ENCODE data around the gene SLCO4A1.

The SLCO4A1 gene

DNA sequence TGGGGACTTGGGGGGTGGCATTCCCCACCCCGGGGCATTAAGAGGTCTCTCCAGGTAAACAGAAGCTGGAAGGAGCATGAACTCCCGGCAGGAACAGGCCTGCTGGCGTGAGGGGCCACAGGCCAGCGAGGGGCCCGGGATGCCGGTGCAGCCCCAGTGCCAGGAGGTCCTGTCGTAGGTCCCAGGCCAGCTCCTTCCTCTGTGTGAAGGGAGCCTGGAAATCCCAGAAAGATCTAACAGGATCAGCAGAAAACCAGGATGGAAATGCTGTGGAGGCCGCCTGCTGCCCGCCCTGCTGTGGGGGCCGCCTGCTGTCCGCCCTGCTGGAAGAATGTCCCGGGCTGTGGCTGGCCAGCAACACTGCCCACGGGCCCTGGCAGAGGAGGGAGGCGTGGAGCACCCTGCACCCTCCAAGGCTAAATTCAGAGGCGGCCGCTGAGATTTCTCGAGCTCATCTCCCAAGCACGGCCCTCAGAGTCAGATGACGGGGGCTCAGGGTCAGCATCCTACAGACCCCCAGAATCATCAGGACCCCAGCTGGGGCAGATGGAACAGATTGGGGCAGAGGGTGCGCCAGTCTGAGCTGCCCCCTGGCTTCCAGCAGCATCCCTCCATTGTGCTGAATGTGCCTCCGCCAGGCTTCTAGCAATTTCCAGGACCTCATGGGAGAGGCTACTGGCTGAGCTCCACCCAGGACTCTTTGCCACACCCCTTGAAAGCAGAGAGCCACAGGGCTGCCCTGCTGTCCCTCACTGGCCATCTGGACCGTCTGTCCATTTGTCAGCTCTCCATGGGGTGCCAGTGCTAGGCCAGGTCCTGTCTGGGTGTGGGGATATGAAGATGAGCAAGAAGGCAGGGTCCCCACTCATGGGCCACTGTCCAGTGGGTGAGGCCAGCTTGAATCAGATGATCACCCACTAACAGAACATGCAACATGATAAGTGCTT is 32.2 kb upstream of the SLCO4A1 start:
- no peak for ATAC-seq
- no peak for TF ChIP-seq CSDC2 (CRISPR knock-in tag; IDR thresholded peaks at IDR 0.05)
- TF ChIP-seq ESRRG (CRISPR knock-in tag; IDR thresholded peaks at IDR 0.05): no peak
- no peak for TF ChIP-seq ZNF565 (CRISPR knock-in tag; conservative IDR thresholded peaks at IDR 0.05; ENCODE audit: low read depth)
- TF ChIP-seq, protein P1, sequence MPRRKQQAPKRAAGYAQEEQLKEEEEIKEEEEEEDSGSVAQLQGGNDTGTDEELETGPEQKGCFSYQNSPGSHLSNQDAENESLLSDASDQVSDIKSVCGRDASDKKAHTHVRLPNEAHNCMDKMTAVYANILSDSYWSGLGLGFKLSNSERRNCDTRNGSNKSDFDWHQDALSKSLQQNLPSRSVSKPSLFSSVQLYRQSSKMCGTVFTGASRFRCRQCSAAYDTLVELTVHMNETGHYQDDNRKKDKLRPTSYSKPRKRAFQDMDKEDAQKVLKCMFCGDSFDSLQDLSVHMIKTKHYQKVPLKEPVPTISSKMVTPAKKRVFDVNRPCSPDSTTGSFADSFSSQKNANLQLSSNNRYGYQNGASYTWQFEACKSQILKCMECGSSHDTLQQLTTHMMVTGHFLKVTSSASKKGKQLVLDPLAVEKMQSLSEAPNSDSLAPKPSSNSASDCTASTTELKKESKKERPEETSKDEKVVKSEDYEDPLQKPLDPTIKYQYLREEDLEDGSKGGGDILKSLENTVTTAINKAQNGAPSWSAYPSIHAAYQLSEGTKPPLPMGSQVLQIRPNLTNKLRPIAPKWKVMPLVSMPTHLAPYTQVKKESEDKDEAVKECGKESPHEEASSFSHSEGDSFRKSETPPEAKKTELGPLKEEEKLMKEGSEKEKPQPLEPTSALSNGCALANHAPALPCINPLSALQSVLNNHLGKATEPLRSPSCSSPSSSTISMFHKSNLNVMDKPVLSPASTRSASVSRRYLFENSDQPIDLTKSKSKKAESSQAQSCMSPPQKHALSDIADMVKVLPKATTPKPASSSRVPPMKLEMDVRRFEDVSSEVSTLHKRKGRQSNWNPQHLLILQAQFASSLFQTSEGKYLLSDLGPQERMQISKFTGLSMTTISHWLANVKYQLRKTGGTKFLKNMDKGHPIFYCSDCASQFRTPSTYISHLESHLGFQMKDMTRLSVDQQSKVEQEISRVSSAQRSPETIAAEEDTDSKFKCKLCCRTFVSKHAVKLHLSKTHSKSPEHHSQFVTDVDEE (CRISPR knock-in tag; IDR thresholded peaks at IDR 0.05): no peak
- TF ChIP-seq ZNF8 (CRISPR knock-in tag; IDR thresholded peaks at IDR 0.05): no peak
- TF ChIP-seq, protein P2, sequence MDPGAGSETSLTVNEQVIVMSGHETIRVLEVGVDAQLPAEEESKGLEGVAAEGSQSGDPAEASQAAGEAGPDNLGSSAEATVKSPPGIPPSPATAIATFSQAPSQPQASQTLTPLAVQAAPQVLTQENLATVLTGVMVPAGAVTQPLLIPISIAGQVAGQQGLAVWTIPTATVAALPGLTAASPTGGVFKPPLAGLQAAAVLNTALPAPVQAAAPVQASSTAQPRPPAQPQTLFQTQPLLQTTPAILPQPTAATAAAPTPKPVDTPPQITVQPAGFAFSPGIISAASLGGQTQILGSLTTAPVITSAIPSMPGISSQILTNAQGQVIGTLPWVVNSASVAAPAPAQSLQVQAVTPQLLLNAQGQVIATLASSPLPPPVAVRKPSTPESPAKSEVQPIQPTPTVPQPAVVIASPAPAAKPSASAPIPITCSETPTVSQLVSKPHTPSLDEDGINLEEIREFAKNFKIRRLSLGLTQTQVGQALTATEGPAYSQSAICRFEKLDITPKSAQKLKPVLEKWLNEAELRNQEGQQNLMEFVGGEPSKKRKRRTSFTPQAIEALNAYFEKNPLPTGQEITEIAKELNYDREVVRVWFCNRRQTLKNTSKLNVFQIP (CRISPR knock-in tag; IDR thresholded peaks at IDR 0.05; ENCODE audit: borderline replicate concordance, low read depth): no peak
- TF ChIP-seq PPARA (CRISPR knock-in tag; IDR thresholded peaks at IDR 0.05; ENCODE audit: borderline replicate concordance): no peak
- no peak for TF ChIP-seq TOX (CRISPR knock-in tag; IDR thresholded peaks at IDR 0.05; ENCODE audit: borderline replicate concordance)
- TF ChIP-seq, protein P3, sequence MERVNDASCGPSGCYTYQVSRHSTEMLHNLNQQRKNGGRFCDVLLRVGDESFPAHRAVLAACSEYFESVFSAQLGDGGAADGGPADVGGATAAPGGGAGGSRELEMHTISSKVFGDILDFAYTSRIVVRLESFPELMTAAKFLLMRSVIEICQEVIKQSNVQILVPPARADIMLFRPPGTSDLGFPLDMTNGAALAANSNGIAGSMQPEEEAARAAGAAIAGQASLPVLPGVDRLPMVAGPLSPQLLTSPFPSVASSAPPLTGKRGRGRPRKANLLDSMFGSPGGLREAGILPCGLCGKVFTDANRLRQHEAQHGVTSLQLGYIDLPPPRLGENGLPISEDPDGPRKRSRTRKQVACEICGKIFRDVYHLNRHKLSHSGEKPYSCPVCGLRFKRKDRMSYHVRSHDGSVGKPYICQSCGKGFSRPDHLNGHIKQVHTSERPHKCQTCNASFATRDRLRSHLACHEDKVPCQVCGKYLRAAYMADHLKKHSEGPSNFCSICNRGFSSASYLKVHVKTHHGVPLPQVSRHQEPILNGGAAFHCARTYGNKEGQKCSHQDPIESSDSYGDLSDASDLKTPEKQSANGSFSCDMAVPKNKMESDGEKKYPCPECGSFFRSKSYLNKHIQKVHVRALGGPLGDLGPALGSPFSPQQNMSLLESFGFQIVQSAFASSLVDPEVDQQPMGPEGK (CRISPR knock-in tag; IDR thresholded peaks at IDR 0.05; ENCODE audit: borderline replicate concordance): no peak
- TF ChIP-seq ISL1 (CRISPR knock-in tag; IDR thresholded peaks at IDR 0.05): no peak
- no peak for TF ChIP-seq TCF4 (CRISPR knock-in tag; IDR thresholded peaks at IDR 0.05; ENCODE audit: borderline replicate concordance)
- TF ChIP-seq GLIS3 (CRISPR knock-in tag; IDR thresholded peaks at IDR 0.05): no peak
- no peak for TF ChIP-seq RARB (CRISPR knock-in tag; IDR thresholded peaks at IDR 0.05)
- TF ChIP-seq ZFP30 (CRISPR knock-in tag; IDR thresholded peaks at IDR 0.05): no peak
- TF ChIP-seq, protein P4, sequence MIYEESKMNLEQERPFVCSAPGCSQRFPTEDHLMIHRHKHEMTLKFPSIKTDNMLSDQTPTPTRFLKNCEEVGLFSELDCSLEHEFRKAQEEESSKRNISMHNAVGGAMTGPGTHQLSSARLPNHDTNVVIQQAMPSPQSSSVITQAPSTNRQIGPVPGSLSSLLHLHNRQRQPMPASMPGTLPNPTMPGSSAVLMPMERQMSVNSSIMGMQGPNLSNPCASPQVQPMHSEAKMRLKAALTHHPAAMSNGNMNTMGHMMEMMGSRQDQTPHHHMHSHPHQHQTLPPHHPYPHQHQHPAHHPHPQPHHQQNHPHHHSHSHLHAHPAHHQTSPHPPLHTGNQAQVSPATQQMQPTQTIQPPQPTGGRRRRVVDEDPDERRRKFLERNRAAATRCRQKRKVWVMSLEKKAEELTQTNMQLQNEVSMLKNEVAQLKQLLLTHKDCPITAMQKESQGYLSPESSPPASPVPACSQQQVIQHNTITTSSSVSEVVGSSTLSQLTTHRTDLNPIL (CRISPR knock-in tag; IDR thresholded peaks at IDR 0.05; ENCODE audit: low read depth): no peak

DNA sequence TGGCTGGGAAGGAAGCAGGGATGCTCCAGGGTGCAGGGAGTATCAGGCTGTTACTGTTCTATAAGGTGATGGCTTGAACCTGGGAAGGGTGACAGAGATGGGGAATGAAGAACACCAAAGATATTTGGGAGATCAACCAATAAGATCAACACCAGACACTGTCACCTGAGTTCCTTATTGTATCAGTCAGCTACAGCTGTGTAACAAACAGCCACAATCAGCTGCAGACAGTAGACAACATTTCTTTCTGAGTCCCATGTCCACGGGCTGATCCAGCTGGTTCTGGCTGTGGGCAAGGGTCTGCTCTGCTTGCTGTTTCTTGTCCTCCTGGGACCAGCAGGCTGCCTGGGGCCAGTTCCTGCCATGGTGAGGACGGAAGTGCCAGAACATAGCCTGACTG is 31.3 kb upstream of the SLCO4A1 start:
- TF ChIP-seq BACH2 (CRISPR knock-in tag; IDR thresholded peaks at IDR 0.05; ENCODE audit: borderline replicate concordance) (no peak), ARNTL (CRISPR knock-in tag; IDR thresholded peaks at IDR 0.05; ENCODE audit: borderline replicate concordance, low read depth) (no peak), TCF4 (CRISPR knock-in tag; IDR thresholded peaks at IDR 0.05; ENCODE audit: borderline replicate concordance) (no peak), ISL1 (CRISPR knock-in tag; IDR thresholded peaks at IDR 0.05) (no peak), PPARA (CRISPR knock-in tag; IDR thresholded peaks at IDR 0.05; ENCODE audit: borderline replicate concordance) (no peak), ZNF70 (CRISPR knock-in tag; IDR thresholded peaks at IDR 0.05) (no peak), ZNF8 (CRISPR knock-in tag; IDR thresholded peaks at IDR 0.05) (no peak), ZFP30 (CRISPR knock-in tag; IDR thresholded peaks at IDR 0.05) (no peak), TOX (CRISPR knock-in tag; IDR thresholded peaks at IDR 0.05; ENCODE audit: borderline replicate concordance) (no peak), ZNF565 (CRISPR knock-in tag; conservative IDR thresholded peaks at IDR 0.05; ENCODE audit: low read depth) (no peak), SNAI2 (CRISPR knock-in tag; IDR thresholded peaks at IDR 0.05) (no peak), ZC3H10 (CRISPR knock-in tag; IDR thresholded peaks at IDR 0.05) (no peak), OSR1 (CRISPR knock-in tag; IDR thresholded peaks at IDR 0.05) (no peak), CSDC2 (CRISPR knock-in tag; IDR thresholded peaks at IDR 0.05) (no peak)
- TF ChIP-seq, protein P3 (CRISPR knock-in tag; IDR thresholded peaks at IDR 0.05; ENCODE audit: borderline replicate concordance): no peak
- TF ChIP-seq, protein P4 (CRISPR knock-in tag; IDR thresholded peaks at IDR 0.05; ENCODE audit: low read depth): no peak
- TF ChIP-seq, protein P5, sequence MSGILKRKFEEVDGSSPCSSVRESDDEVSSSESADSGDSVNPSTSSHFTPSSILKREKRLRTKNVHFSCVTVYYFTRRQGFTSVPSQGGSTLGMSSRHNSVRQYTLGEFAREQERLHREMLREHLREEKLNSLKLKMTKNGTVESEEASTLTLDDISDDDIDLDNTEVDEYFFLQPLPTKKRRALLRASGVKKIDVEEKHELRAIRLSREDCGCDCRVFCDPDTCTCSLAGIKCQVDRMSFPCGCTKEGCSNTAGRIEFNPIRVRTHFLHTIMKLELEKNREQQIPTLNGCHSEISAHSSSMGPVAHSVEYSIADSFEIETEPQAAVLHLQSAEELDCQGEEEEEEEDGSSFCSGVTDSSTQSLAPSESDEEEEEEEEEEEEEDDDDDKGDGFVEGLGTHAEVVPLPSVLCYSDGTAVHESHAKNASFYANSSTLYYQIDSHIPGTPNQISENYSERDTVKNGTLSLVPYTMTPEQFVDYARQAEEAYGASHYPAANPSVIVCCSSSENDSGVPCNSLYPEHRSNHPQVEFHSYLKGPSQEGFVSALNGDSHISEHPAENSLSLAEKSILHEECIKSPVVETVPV (CRISPR knock-in tag; IDR thresholded peaks at IDR 0.05): no peak
- ATAC-seq: no peak
